Natural killer cell (primary cell): ENCODE data around the gene EHHADH. TPM values are rescaled to one million over a fixed set of nuclear protein-coding genes. Genes with fewer than 3 reads are reported as not detected.

Experiments
- ATAC-seq, 3 donors: fragments of 150-1000 bp in 2 of 3; fragments of 200-7000 bp in 1 of 3; cut with Tn5 transposase; 1 replicate in 1 of 3; 2 replicates in 2 of 3; pipeline ENCODE4 v1.10.0; 2021; ENCODE audit warnings: mild to moderate bottlenecking in 2 of 3, moderate library complexity in 2 of 3
- DNase-seq, 2 donors: peaks; one replicate each; pipeline versions ENCODE4 v3.0.0 to v3.0.0-alpha.2; 2013 to 2021; ENCODE audit warnings: mixed read lengths in 1 of 2
- H3K27ac ChIP-seq: one replicate; pipeline ENCODE4 v1.5.1; 2013; ENCODE audit warnings: mild to moderate bottlenecking, low read length
- H3K27me3 ChIP-seq: one replicate; pipeline ENCODE4 v1.6.1; 2013; ENCODE audit warnings: low read length; ENCODE audit not compliant: control insufficient read depth, insufficient read depth
- H3K36me3 ChIP-seq: one replicate; pipeline ENCODE4 v1.6.1; 2013; ENCODE audit warnings: low read length; ENCODE audit not compliant: control insufficient read depth, insufficient read depth
- H3K4me1 ChIP-seq: one replicate; pipeline ENCODE4 v1.6.1; 2013; ENCODE audit warnings: low read length; ENCODE audit not compliant: control insufficient read depth, insufficient read depth
- H3K4me3 ChIP-seq: one replicate; pipeline ENCODE4 v1.5.1; 2013; ENCODE audit warnings: low read length
- H3K9me3 ChIP-seq: one replicate; pipeline ENCODE4 v1.6.1; 2013; ENCODE audit warnings: low read length; ENCODE audit not compliant: control insufficient read depth, insufficient read depth
- H3K27ac Mint-ChIP-seq, 2 donors: one replicate each; pipeline ENCODE4 v1.8.0; 2022; ENCODE audit warnings: mild to moderate bottlenecking in 2 of 2, mixed read lengths in 2 of 2, moderate library complexity in 1 of 2
- H3K27me3 Mint-ChIP-seq, 2 donors: one replicate each; pipeline ENCODE4 v1.8.0; 2022; ENCODE audit warnings: low read depth in 2 of 2, mixed read lengths in 2 of 2
- H3K36me3 Mint-ChIP-seq: one replicate; pipeline ENCODE4 v1.8.0; 2022; ENCODE audit warnings: mixed read lengths
- H3K4me1 Mint-ChIP-seq, 2 donors: one replicate each; pipeline ENCODE4 v1.8.0; 2022; ENCODE audit warnings: mixed read lengths in 2 of 2
- H3K4me3 Mint-ChIP-seq: one replicate; pipeline ENCODE4 v1.8.0; 2022; ENCODE audit warnings: mild to moderate bottlenecking, moderate library complexity, mixed read lengths
- H3K9me3 Mint-ChIP-seq, 2 donors: one replicate each; pipeline ENCODE4 v1.8.0; 2022; ENCODE audit warnings: mixed read lengths in 2 of 2
- WGBS: methylation state at CpG from one replicate; pipeline ENCODE4 v1.1.7; 2013; ENCODE audit warnings: missing lambda C conversion rate; ENCODE audit not compliant: insufficient coverage; 5-methylcytosine and 5-hydroxymethylcytosine counted together
- intact Hi-C: fragments of 100-400 bp; cut with micrococcal nuclease; formaldehyde crosslinking; loops from one replicate; pipeline ENCODE4 v1.14.2; 2022
- total RNA-seq, 4 donors: library from RNA; stranded (reverse); fragments of 120-200 nt in 1 of 4; gene quantifications; one replicate each; pipeline versions ENCODE4 v1.2.3 to v1.2.4, GENCODE V29; 2013 to 2022
- TF ChIP-seq, protein P1 (sequence below): fragments of 200-600 bp; IDR thresholded peaks from one replicate; pipeline ENCODE4 v1.8.0; 2022; ENCODE audit warnings: antibody characterized with exemption

Gene EHHADH
- total RNA-seq, 3 donors from 2014 or later (not counting 1 experiment from before 2014, with no cell fraction given) = 0.58 to 1.1 (median 0.64) TPM

DNA sequence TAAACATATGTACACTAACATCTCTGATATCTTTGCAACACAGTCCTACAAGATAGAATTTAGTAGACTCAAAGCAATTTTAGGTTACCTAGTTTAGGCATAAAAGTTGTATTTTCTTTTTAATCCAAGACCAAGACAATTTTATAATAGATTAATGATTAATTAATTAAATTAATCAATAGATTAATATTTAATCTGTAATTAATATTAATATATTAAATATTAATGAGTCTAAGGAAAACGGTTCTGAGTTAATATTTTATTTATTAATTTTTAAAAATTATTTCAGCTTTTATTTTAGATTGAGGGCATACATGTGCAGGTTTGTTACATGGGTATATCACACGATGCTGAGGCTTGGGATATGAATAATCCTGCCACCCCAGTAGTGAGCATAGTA, 49.0 kb downstream of the EHHADH start:
- no peaks in the 10 kb centered on the region for H3K4me1 Mint-ChIP-seq
- WGBS = 100% methylated on average over 1 of the region's 2 CpGs

GRCh38 chr3:185200639-185201038, 53.2 kb downstream of the EHHADH start:
- Mint-ChIP-seq H3K36me3 (no peaks in the 10 kb centered on the region), H3K9me3 (no peaks in the 10 kb centered on the region), H3K27me3 (no peaks in the 10 kb centered on the region), H3K4me3 (no peak overlapping the region), H3K4me1 (no peaks in the 10 kb centered on the region), H3K27ac (no peak overlapping the region)
- H3K9me3 ChIP-seq = no peaks in the 10 kb centered on the region
- H3K36me3 ChIP-seq = no peaks in the 10 kb centered on the region
- DNase-seq = no peak
- H3K27me3 ChIP-seq = no peaks in the 10 kb centered on the region
- intact Hi-C loops = no loop called here
- TF ChIP-seq, protein P1, sequence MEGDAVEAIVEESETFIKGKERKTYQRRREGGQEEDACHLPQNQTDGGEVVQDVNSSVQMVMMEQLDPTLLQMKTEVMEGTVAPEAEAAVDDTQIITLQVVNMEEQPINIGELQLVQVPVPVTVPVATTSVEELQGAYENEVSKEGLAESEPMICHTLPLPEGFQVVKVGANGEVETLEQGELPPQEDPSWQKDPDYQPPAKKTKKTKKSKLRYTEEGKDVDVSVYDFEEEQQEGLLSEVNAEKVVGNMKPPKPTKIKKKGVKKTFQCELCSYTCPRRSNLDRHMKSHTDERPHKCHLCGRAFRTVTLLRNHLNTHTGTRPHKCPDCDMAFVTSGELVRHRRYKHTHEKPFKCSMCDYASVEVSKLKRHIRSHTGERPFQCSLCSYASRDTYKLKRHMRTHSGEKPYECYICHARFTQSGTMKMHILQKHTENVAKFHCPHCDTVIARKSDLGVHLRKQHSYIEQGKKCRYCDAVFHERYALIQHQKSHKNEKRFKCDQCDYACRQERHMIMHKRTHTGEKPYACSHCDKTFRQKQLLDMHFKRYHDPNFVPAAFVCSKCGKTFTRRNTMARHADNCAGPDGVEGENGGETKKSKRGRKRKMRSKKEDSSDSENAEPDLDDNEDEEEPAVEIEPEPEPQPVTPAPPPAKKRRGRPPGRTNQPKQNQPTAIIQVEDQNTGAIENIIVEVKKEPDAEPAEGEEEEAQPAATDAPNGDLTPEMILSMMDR = no peak
- no peak overlapping the region for H3K27ac ChIP-seq
- no peak for ATAC-seq
- no peaks in the 10 kb centered on the region for H3K4me1 ChIP-seq
- WGBS = 98% methylated on average over 5 of the region's 5 CpGs
- no peak overlapping the region for H3K4me3 ChIP-seq

More for the DNA sequence above, 49.0 kb downstream of the EHHADH start:
- Mint-ChIP-seq H3K36me3 (no peaks in the 10 kb centered on the region), H3K27ac (no peak overlapping the region), H3K9me3 (no peaks in the 10 kb centered on the region), H3K4me3 (no peak overlapping the region), H3K27me3 (no peaks in the 10 kb centered on the region)
- Histone ChIP-seq H3K27ac (no peak overlapping the region), H3K4me3 (no peak overlapping the region), H3K4me1 (no peaks in the 10 kb centered on the region), H3K36me3 (no peaks in the 10 kb centered on the region), H3K27me3 (no peaks in the 10 kb centered on the region), H3K9me3 (no peaks in the 10 kb centered on the region)
- DNase-seq (no peak), ATAC-seq (no peak)
- TF ChIP-seq, protein P1 = no peak
- intact Hi-C loops = no loop called here

GRCh38 chr3:185199671-185200070, 54.2 kb downstream of the EHHADH start:
- no peaks in the 10 kb centered on the region for H3K9me3 ChIP-seq
- Mint-ChIP-seq H3K4me3 (no peak overlapping the region), H3K9me3 (no peaks in the 10 kb centered on the region), H3K36me3 (no peaks in the 10 kb centered on the region), H3K4me1 (no peaks in the 10 kb centered on the region), H3K27ac (no peak overlapping the region), H3K27me3 (no peaks in the 10 kb centered on the region)
- intact Hi-C loops = no loop called here
- no peaks in the 10 kb centered on the region for H3K4me1 ChIP-seq
- H3K4me3 ChIP-seq = no peak overlapping the region
- no peak overlapping the region for H3K27ac ChIP-seq
- no peaks in the 10 kb centered on the region for H3K36me3 ChIP-seq
- DNase-seq (no peak), ATAC-seq (no peak)
- no peaks in the 10 kb centered on the region for H3K27me3 ChIP-seq
- TF ChIP-seq, protein P1 = no peak
- 91% methylated on average over 5 of the region's 5 CpGs for WGBS

DNA sequence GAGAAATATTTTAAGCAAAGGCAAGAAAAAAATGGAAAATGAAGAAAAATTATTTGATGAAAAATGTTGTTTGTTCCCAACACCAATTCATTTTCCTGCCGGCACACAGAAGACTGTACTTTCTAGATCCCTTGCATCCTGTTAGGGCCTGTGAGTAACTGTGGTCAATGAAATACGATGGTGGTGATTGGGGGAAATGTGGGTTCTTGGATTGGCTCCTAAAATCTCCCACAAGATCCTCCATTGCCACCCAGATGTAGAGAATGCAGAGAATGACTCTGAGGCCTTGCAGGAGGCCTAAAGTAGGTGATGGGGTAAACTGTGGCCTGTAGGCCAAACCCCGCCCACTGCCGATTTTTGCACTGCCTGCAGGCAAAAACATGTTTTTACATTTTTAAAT, 54.6 kb downstream of the EHHADH start:
- intact Hi-C loops = no loop called here
- WGBS = 100% methylated on average over 1 of the region's 4 CpGs
- ATAC-seq (no peak), DNase-seq (no peak)
- H3K4me3 Mint-ChIP-seq = no peak overlapping the region
- Histone ChIP-seq H3K27me3 (no peaks in the 10 kb centered on the region), H3K4me1 (no peaks in the 10 kb centered on the region), H3K4me3 (no peak overlapping the region), H3K9me3 (no peaks in the 10 kb centered on the region), H3K27ac (no peak overlapping the region), H3K36me3 (no peaks in the 10 kb centered on the region)
- H3K36me3 Mint-ChIP-seq = no peaks in the 10 kb centered on the region
- H3K9me3 Mint-ChIP-seq = no peaks in the 10 kb centered on the region
- H3K27ac Mint-ChIP-seq = no peak overlapping the region
- H3K27me3 Mint-ChIP-seq = no peaks in the 10 kb centered on the region
- TF ChIP-seq, protein P1 = no peak
- no peaks in the 10 kb centered on the region for H3K4me1 Mint-ChIP-seq
